B cell (primary cell): ENCODE results near the gene TRIOBP. TPM values are rescaled to one million over a fixed set of nuclear protein-coding genes. Genes with fewer than 3 reads are reported as not detected.

ENCODE experiments used
- ATAC-seq: fragments of 200-7000 bp; cut with Tn5 transposase; one replicate; pipeline ENCODE4 v1.10.0; 2021; ENCODE audit warnings: low read depth, mild to moderate bottlenecking, moderate number of reproducible peaks, moderate library complexity
- CTCF ChIA-PET: fragments of 350-600 bp; sonication (Branson Sonifier 250); formaldehyde crosslinking; loops from one replicate; lab custom pipeline; 2021; ENCODE audit warnings: antibody characterized with exemption, inconsistent platforms; lab: Charles Lee
- POLR2A ChIA-PET: fragments of 350-600 bp; sonication (Branson Sonifier 250); formaldehyde crosslinking; loops from one replicate; lab custom pipeline; 2021; ENCODE audit warnings: antibody characterized with exemption; lab: Charles Lee
- DNase-seq: peaks from one replicate; pipeline ENCODE4 v3.0.0; 2013
- H2AFZ ChIP-seq: 2 replicates; pipeline ENCODE4 v1.6.1; 2012; ENCODE audit warnings: mild to moderate bottlenecking, low read depth, low read length; ENCODE audit not compliant: insufficient read depth, poor library complexity, severe bottlenecking
- H3K27ac ChIP-seq, 2 donors: 1 replicate in 1 of 2; 2 replicates in 1 of 2; pipeline ENCODE4 v1.5.1; 2012 to 2013; ENCODE audit warnings: low read length in 2 of 2, mild to moderate bottlenecking in 2 of 2, moderate library complexity in 1 of 2
- H3K27me3 ChIP-seq, 4 experiments: fragments of 200-600 bp in 1 of 4; sonication (generic) in 1 of 4; replicated peaks in 1 of 4; 1 replicate in 2 of 4; 2 replicates in 2 of 4; pipeline versions ENCODE4 v1.6.1 to v1.7.0; 2013 to 2016; ENCODE audit warnings: low read length in 3 of 4, mild to moderate bottlenecking in 2 of 4, mixed read lengths in 1 of 4, moderate library complexity in 1 of 4; ENCODE audit not compliant: insufficient read depth in 4 of 4, control insufficient read depth in 3 of 4; ENCODE audit errors: control extremely low read depth in 1 of 4
- H3K36me3 ChIP-seq, 2 experiments: replicated peaks in 1 of 2; 1 replicate in 1 of 2; 2 replicates in 1 of 2; pipeline versions ENCODE4 v1.6.1 to v1.7.1; 2013; ENCODE audit warnings: low read length in 1 of 2; ENCODE audit not compliant: insufficient read depth in 2 of 2, control insufficient read depth in 1 of 2; ENCODE audit errors: control extremely low read depth in 1 of 2, extremely low read depth in 1 of 2
- H3K4me1 ChIP-seq, 2 donors: fragments of 200-600 bp in 1 of 2; sonication (generic) in 1 of 2; 1 replicate in 1 of 2; 2 replicates in 1 of 2; pipeline versions ENCODE4 v1.5.1 to v1.6.1; 2013 to 2017; ENCODE audit warnings: low read length in 2 of 2; ENCODE audit not compliant: control insufficient read depth in 2 of 2, insufficient read depth in 2 of 2
- H3K4me2 ChIP-seq: replicated peaks from 2 replicates; pipeline ENCODE3; 2012; ENCODE audit warnings: mild to moderate bottlenecking, low read depth, low read length; ENCODE audit not compliant: poor library complexity, severe bottlenecking
- H3K4me3 ChIP-seq, 5 experiments: fragments of 200-600 bp in 1 of 5; sonication (generic) in 1 of 5; 1 replicate in 3 of 5; 2 replicates in 2 of 5; pipeline versions ENCODE4 v1.5.1 to v1.7.0; 2011 to 2016; ENCODE audit warnings: low read length in 4 of 5, mild to moderate bottlenecking in 4 of 5, low read depth in 2 of 5, control low read depth in 1 of 5, moderate library complexity in 1 of 5; ENCODE audit not compliant: insufficient read depth in 1 of 5; ENCODE audit errors: control extremely low read depth in 1 of 5, extremely low read depth in 1 of 5
- H3K79me2 ChIP-seq: fragments of 200-600 bp; sonication (generic); one replicate; pipeline ENCODE4 v1.6.0; 2016; ENCODE audit warnings: low read length; ENCODE audit not compliant: control insufficient read depth, insufficient read depth
- H3K9ac ChIP-seq: fragments of 200-600 bp; sonication (generic); 2 replicates; pipeline ENCODE4 v1.6.1; 2017; ENCODE audit warnings: mild to moderate bottlenecking, low read length, moderate library complexity
- H3K9me3 ChIP-seq, 3 donors: one replicate each; pipeline versions ENCODE4 v1.6.1 to v1.7.1; 2013; ENCODE audit warnings: low read length in 2 of 3; ENCODE audit not compliant: control insufficient read depth in 2 of 3, insufficient read depth in 1 of 3; ENCODE audit errors: control extremely low read depth in 1 of 3
- H4K20me1 ChIP-seq: 2 replicates; pipeline ENCODE4 v1.6.0; 2012; ENCODE audit warnings: mild to moderate bottlenecking, low read length; ENCODE audit not compliant: insufficient read depth, control insufficient read depth, poor library complexity, severe bottlenecking
- H3K27ac Mint-ChIP-seq: one replicate; pipeline ENCODE4 v1.8.0; 2021; ENCODE audit warnings: mixed read lengths
- H3K27me3 Mint-ChIP-seq: one replicate; pipeline ENCODE4 v1.8.0; 2021; ENCODE audit warnings: mixed read lengths
- H3K4me1 Mint-ChIP-seq: one replicate; pipeline ENCODE4 v1.8.0; 2021; ENCODE audit warnings: mixed read lengths
- H3K4me3 Mint-ChIP-seq: one replicate; pipeline ENCODE4 v1.8.0; 2021; ENCODE audit warnings: mixed read lengths
- H3K9me3 Mint-ChIP-seq: one replicate; pipeline ENCODE4 v1.8.0; 2022; ENCODE audit warnings: mixed read lengths; ENCODE audit not compliant: insufficient read depth
- EZH2 ChIP-seq: IDR thresholded peaks from 2 replicates; pipeline ENCODE4 v1.6.1; 2012; ENCODE audit warnings: borderline replicate concordance, low read depth, mild to moderate bottlenecking, moderate library complexity, low read length; ENCODE audit not compliant: insufficient read depth, poor library complexity, severe bottlenecking
- WGBS: methylation state at CpG from one replicate; pipeline ENCODE4 v1.1.5; 2013; ENCODE audit warnings: missing lambda C conversion rate; ENCODE audit not compliant: insufficient coverage; 5-methylcytosine and 5-hydroxymethylcytosine counted together
- intact Hi-C: fragments of 100-400 bp; cut with micrococcal nuclease; formaldehyde crosslinking; loops from one replicate; pipeline ENCODE4 v1.10.0; 2022
- polyA plus RNA-seq: library from polyadenylated mRNA; depleted of rRNA; stranded (reverse); fragments of >200 nt; gene quantifications from 2 replicates; pipeline ENCODE4 v1.2.3, GENCODE V29; 2012
- total RNA-seq, 2 donors: library from RNA; stranded (reverse); fragments of 120-200 nt in 1 of 2; gene quantifications; 1 replicate in 1 of 2; 2 replicates in 1 of 2; pipeline versions ENCODE4 v1.2.3 to v1.2.4, GENCODE V29; 2013 to 2022
- TF ChIP-seq, protein P1 (sequence below): fragments of 200-600 bp; IDR thresholded peaks from one replicate; pipeline ENCODE4 v1.8.0; 2022; ENCODE audit warnings: antibody characterized with exemption, mild to moderate bottlenecking

Gene TRIOBP
- total and polyA plus RNA-seq, 2 donors (not counting 1 experiment from before 2014, with no cell fraction given): 26.8 to 47.5 TPM

- peaks cover 44% of the 10 kb centered on the region for H3K79me2 ChIP-seq
Measured at GRCh38 chr22:37664249-37665101, 32.4 kb upstream of the TRIOBP start.

More at GRCh38 chr22:37664249-37665101, 32.4 kb upstream of the TRIOBP start:
- Histone ChIP-seq H3K27me3 (no peaks in the 10 kb centered on the region), H3K36me3 (peaks cover 0 to 18% of the 10 kb centered on the region in 2 experiments), H3K27ac (no peak overlapping the region), H3K9me3 (no peaks in the 10 kb centered on the region), H3K9ac (no peak overlapping the region), H3K4me3 (no peak overlapping the region), H3K4me2 (no peak overlapping the region), H2AFZ (no peak overlapping the region), H4K20me1 (peaks cover 8% of the 10 kb centered on the region), H3K4me1 (peaks cover 29 to 35% of the 10 kb centered on the region in 2 donors)
- H3K27me3 Mint-ChIP-seq: no peaks in the 10 kb centered on the region
- WGBS: 93% methylated on average over 15 of the region's 16 CpGs
- intact Hi-C loops: no loop called here
- POLR2A ChIA-PET: interaction anchor here (0.7 kb wide), 1 partner anchor 45 kb away, joined by 5 read pairs; no protein-coding TSS in a partner anchor
- no peak for TF ChIP-seq EZH2
- TF ChIP-seq, protein P1, sequence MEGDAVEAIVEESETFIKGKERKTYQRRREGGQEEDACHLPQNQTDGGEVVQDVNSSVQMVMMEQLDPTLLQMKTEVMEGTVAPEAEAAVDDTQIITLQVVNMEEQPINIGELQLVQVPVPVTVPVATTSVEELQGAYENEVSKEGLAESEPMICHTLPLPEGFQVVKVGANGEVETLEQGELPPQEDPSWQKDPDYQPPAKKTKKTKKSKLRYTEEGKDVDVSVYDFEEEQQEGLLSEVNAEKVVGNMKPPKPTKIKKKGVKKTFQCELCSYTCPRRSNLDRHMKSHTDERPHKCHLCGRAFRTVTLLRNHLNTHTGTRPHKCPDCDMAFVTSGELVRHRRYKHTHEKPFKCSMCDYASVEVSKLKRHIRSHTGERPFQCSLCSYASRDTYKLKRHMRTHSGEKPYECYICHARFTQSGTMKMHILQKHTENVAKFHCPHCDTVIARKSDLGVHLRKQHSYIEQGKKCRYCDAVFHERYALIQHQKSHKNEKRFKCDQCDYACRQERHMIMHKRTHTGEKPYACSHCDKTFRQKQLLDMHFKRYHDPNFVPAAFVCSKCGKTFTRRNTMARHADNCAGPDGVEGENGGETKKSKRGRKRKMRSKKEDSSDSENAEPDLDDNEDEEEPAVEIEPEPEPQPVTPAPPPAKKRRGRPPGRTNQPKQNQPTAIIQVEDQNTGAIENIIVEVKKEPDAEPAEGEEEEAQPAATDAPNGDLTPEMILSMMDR: no peak
- H3K4me1 Mint-ChIP-seq: peaks cover 33% of the 10 kb centered on the region
- no peaks in the 10 kb centered on the region for H3K9me3 Mint-ChIP-seq
- DNase-seq (no peak), ATAC-seq (no peak)
- H3K4me3 Mint-ChIP-seq: no peak overlapping the region
- CTCF ChIA-PET: interaction anchor here (1.3 to 22.6 kb wide), 4 partner anchors 7 to 197 kb away, joined by 4 to 462 read pairs (median 87); partner anchors contain the start of genes LGALS1 and NOL12
- H3K27ac Mint-ChIP-seq: no peak overlapping the region
